ENCODE results near the gene MAP3K5. TPM values are rescaled to one million over a fixed set of nuclear protein-coding genes. Genes with fewer than 3 reads are reported as not detected.

MAP3K5 gene
- total and polyA plus RNA-seq, 9 of the 15 experiments (the other 6 are each of a cell fraction or from before 2014, with no cell fraction given), result 2.2 to 13.0 (median 9.9) TPM

- no peaks in the 10 kb centered on the region for H4K20me1 ChIP-seq (replicated peaks; ENCODE audit: control insufficient read depth, insufficient read depth, low read length)
- WGBS (ENCODE audit: insufficient coverage, low coverage, missing lambda C conversion rate), result 54% methylated on average over 3 of the region's 3 CpGs
These were observed 151.1 kb downstream of the MAP3K5 start for GRCh38 chr6:136641166-136641565.

More at GRCh38 chr6:136641166-136641565, 151.1 kb downstream of the MAP3K5 start:
- Histone ChIP-seq H2AFZ (ENCODE audit: low read depth, low read length) (no peak overlapping the region), H3K9me1 (ENCODE audit: control insufficient read depth, insufficient read depth, low read length) (no peaks in the 10 kb centered on the region), H3K4me3 (no peak overlapping the region), H3K4me1 (replicated peaks in 1 of 2; ENCODE audit: control insufficient read depth in 2 of 2, insufficient read depth in 2 of 2, low read length in 2 of 2) (peaks cover 0 to 2% of the 10 kb centered on the region in 2 experiments; a peak in 2 of 5 replicates), H3K79me2 (ENCODE audit: control insufficient read depth, insufficient read depth, low read length) (no peaks in the 10 kb centered on the region), H3K9me3 (replicated peaks; ENCODE audit: control insufficient read depth, insufficient read depth, low read depth, low read length) (no peaks in the 10 kb centered on the region), H3K27ac (ENCODE audit: extremely low read depth, low read depth, low read length) (no peak overlapping the region), H3K36me3 (ENCODE audit: control insufficient read depth, insufficient read depth, low read length) (peaks cover 13% of the 10 kb centered on the region), H3K27me3 (ENCODE audit: control insufficient read depth in 2 of 2, insufficient read depth in 2 of 2, low read length in 2 of 2) (no peaks in the 10 kb centered on the region), H3K9ac (ENCODE audit: insufficient read depth in 1 of 2, low read depth in 2 of 2, low read length in 2 of 2) (no peak overlapping the region), H3K4me2 (ENCODE audit: insufficient read depth, low read length) (no peak overlapping the region)
- ATAC-seq, result no peak
- DNase-seq (ENCODE audit: extremely low read depth in 1 of 4, low spot score in 3 of 4), result no peak
- TF ChIP-seq ARHGAP35 (IDR thresholded peaks at IDR 0.05; ENCODE audit: partially characterized antibody), result no peak
- no peak for TF ChIP-seq IFI16 (CRISPR knock-in tag; IDR thresholded peaks at IDR 0.05)
- no peak for TF ChIP-seq ZNF449 (CRISPR knock-in tag; IDR thresholded peaks at IDR 0.05)
- TF ChIP-seq NR1H2 (CRISPR knock-in tag; IDR thresholded peaks at IDR 0.05), result no peak
- TF ChIP-seq GTF2E2 (tag; IDR thresholded peaks at IDR 0.05), result no peak
- no peak for TF ChIP-seq U2AF1 (optimal IDR thresholded peaks at IDR 0.05; ENCODE audit: low read depth, low read length)
- no peak for TF ChIP-seq PHTF2 (CRISPR knock-in tag; IDR thresholded peaks at IDR 0.05)
- no peak for TF ChIP-seq MITF (IDR thresholded peaks at IDR 0.05)
- TF ChIP-seq ZNF507 (tag; conservative IDR thresholded peaks at IDR 0.05), result no peak
- no peak for TF ChIP-seq RBM34 (IDR thresholded peaks at IDR 0.05; ENCODE audit: borderline replicate concordance, insufficient read depth, low read length)
- TF ChIP-seq NRF1 (conservative IDR thresholded peaks at IDR 0.05 in 1 of 2, IDR thresholded peaks at IDR 0.05 in 1 of 2), result no peak
- no peak for TF ChIP-seq GTF2A2 (tag; IDR thresholded peaks at IDR 0.05)
- TF ChIP-seq MCM5 (IDR thresholded peaks at IDR 0.05; ENCODE audit: low read depth), result no peak
- TF ChIP-seq SMAD4 (CRISPR knock-in tag; conservative IDR thresholded peaks at IDR 0.05), result no peak
- no peak for TF ChIP-seq E2F5 (CRISPR knock-in tag; IDR thresholded peaks at IDR 0.05)
- TF ChIP-seq HDAC1 (IDR thresholded peaks at IDR 0.05), result no peak
- no peak for TF ChIP-seq EP300 (IDR thresholded peaks at IDR 0.05; ENCODE audit: low read length)
- FAIRE-seq, result no peak
- POLR2A ChIA-PET, result interaction anchor here (0.6 to 0.8 kb wide), 2 partner anchors 29 to 115 kb away, joined by 3 read pairs; no protein-coding TSS in a partner anchor
- BruUV-seq (replicated peaks), result no TSS peak
- CTCF ChIA-PET (ENCODE audit: low intra/inter-chr PET ratio), result interaction anchor here (0.6 to 2.1 kb wide), 2 partner anchors 152 to 154 kb away, joined by 3 to 10 read pairs; partner anchors contain the start of gene MAP3K5
- in situ Hi-C loops (cut with MboI) (loop anchor here (5.0 kb wide), 1 partner anchor 151 kb away; the partner anchor contains the start of gene MAP3K5), intact Hi-C loops (cut with micrococcal nuclease) (loop anchor here (5.0 kb wide), 1 partner anchor 96 kb away; no protein-coding TSS in a partner anchor)
